GM12878 (cell line): ENCODE results near the gene FBXO27. TPM values are rescaled to one million over a fixed set of nuclear protein-coding genes. Genes with fewer than 3 reads are reported as not detected.

Experiments used
- ATAC-seq: fragments of 200-7000 bp; cut with Tn5 transposase; 3 replicates; pipeline ENCODE4 v1.9.1; 2020; ENCODE audit warnings: mild to moderate bottlenecking, moderate library complexity
- BruUV-seq: library from RNA; stranded (reverse); fragments of 400-500 nt; replicated peaks from 2 replicates; lab custom pipeline; 2021; lab: Mats Ljungman, UMichigan
- CTCF ChIA-PET: fragments of 300-600 bp; sonication (Branson Sonifier 250); formaldehyde crosslinking; extraction: SDS; loops from one replicate; lab custom pipeline; 2021; ENCODE audit warnings: inconsistent platforms; lab: Yijun Ruan, JAX
- POLR2A ChIA-PET: fragments of 350-600 bp; formaldehyde crosslinking; extraction: SDS; loops from one replicate; lab custom pipeline; 2021; ENCODE audit warnings: inconsistent platforms; lab: Charles Lee
- RAD21 ChIA-PET: fragments of 300-600 bp; sonication (Branson Sonifier 250); formaldehyde crosslinking; loops from one replicate; lab custom pipeline; 2023; ENCODE audit warnings: antibody characterized with exemption; ENCODE audit not compliant: unreplicated experiment; lab: Charles Lee
- SMC1A ChIA-PET: fragments of 300-600 bp; sonication (Branson Sonifier 250); formaldehyde crosslinking; loops from one replicate; lab custom pipeline; 2023; ENCODE audit not compliant: unreplicated experiment, uncharacterized antibody; lab: Charles Lee
- DNase-seq: peaks from one replicate; pipeline ENCODE4 v3.0.0-alpha.2; 2011; ENCODE audit warnings: low read depth, low spot score
- FAIRE-seq: peaks from 3 replicates; lab custom pipeline; 2011; peaks lifted over from hg19 to GRCh38; lab: Jason Lieb, UNC
- H2AFZ ChIP-seq: 2 replicates; pipeline ENCODE4 v1.6.0; 2011; ENCODE audit warnings: low read depth, low read length, control low read depth; ENCODE audit not compliant: control insufficient read depth
- H3K27ac ChIP-seq: 2 replicates; pipeline ENCODE4 v1.5.1; 2011; ENCODE audit warnings: control low read depth; ENCODE audit not compliant: control insufficient read depth, insufficient read depth
- H3K27me3 ChIP-seq, 2 experiments: replicated peaks in 1 of 2; 2 replicates each; pipeline versions ENCODE4 v1.6.0 to v1.6.1; 2011; ENCODE audit warnings: low read length in 1 of 2; ENCODE audit not compliant: control insufficient read depth in 2 of 2, insufficient read depth in 2 of 2
- H3K36me3 ChIP-seq, 2 experiments: 2 replicates each; pipeline ENCODE4 v1.5.1; 2011; ENCODE audit warnings: low read length in 1 of 2; ENCODE audit not compliant: control insufficient read depth in 2 of 2, insufficient read depth in 2 of 2
- H3K4me1 ChIP-seq: 2 replicates; pipeline ENCODE4 v1.6.1; 2011; ENCODE audit warnings: mild to moderate bottlenecking, low read length, moderate library complexity, mixed read lengths; ENCODE audit not compliant: control insufficient read depth, insufficient read depth
- H3K4me2 ChIP-seq: 2 replicates; pipeline ENCODE4 v1.6.0; 2011; ENCODE audit warnings: control low read depth; ENCODE audit not compliant: control insufficient read depth, insufficient read depth
- H3K4me3 ChIP-seq: fragments of 200-600 bp; sonication (generic); 2 replicates; pipeline ENCODE4 v1.5.1; 2016
- H3K79me2 ChIP-seq: 2 replicates; pipeline ENCODE4 v1.6.0; 2011; ENCODE audit warnings: low read length; ENCODE audit not compliant: control insufficient read depth, insufficient read depth
- H3K9ac ChIP-seq: 2 replicates; pipeline ENCODE4 v1.8.0; 2011; ENCODE audit warnings: low read length, control low read depth, mixed read lengths; ENCODE audit not compliant: control insufficient read depth, insufficient read depth
- H3K9me3 ChIP-seq: replicated peaks from 3 replicates; pipeline ENCODE4 v1.5.1; 2011; ENCODE audit warnings: mild to moderate bottlenecking, low read length; ENCODE audit not compliant: control insufficient read depth, insufficient read depth
- H4K20me1 ChIP-seq: 2 replicates; pipeline ENCODE4 v1.6.0; 2011; ENCODE audit not compliant: control insufficient read depth, insufficient read depth
- PML ChIP-seq: IDR thresholded peaks from 2 replicates; pipeline ENCODE4 v1.6.1; 2012; ENCODE audit warnings: low read length, inconsistent platforms
- SPI1 ChIP-seq: IDR thresholded peaks from 2 replicates; pipeline ENCODE4 v1.6.1; 2011; ENCODE audit warnings: low read depth, mild to moderate bottlenecking, low read length, moderate library complexity, borderline replicate concordance; ENCODE audit not compliant: insufficient read depth
- STAT3 ChIP-seq: IDR thresholded peaks from 2 replicates; pipeline ENCODE4 v1.6.1; 2011; ENCODE audit warnings: low read depth, low read length, improper control_type of control experiment
- WGBS: methylation state at CpG from one replicate; pipeline ENCODE4 v1.1.6; 2016; ENCODE audit warnings: low lambda C conversion rate; ENCODE audit not compliant: insufficient replicate concordance, insufficient coverage; ENCODE audit errors: missing lambda C conversion rate; 5-methylcytosine and 5-hydroxymethylcytosine counted together
- in situ Hi-C: fragments of 300-500 bp; cut with MboI; formaldehyde crosslinking; loops from 9 replicates; pipeline ENCODE4 v1.14.3; 2018; ENCODE audit warnings: mixed read lengths
- intact Hi-C: fragments of 100-400 bp; cut with micrococcal nuclease; formaldehyde crosslinking; loops from one replicate; pipeline ENCODE4 v1.14.2; 2022; ENCODE audit not compliant: unreplicated experiment
- polyA plus RNA-seq, 11 experiments: library from polyadenylated mRNA; depleted of rRNA in 4 of 11; unstranded in 6 of 11; stranded (reverse) in 5 of 11; fragments of >200 nt; fragmentation: Nextera tagmentation in 4 of 11; fragmentation: Illumina TruSeq in 1 of 11; extraction: Ambion mirVana in 4 of 11; extraction: Trizol in 1 of 11; gene quantifications; 1 replicate in 1 of 11; 2 replicates in 10 of 11; pipeline versions ENCODE4 v1.2.1 to v1.2.3, GENCODE V29; 2011 to 2016; ENCODE audit warnings: inconsistent platforms in 2 of 11, missing spikeins in 2 of 11, low read depth in 1 of 11
- total RNA-seq, 4 experiments: library from RNA; depleted of rRNA in 3 of 4; stranded (reverse); fragments of >200 nt in 3 of 4; fragmentation: Illumina TruSeq in 1 of 4; extraction: Trizol in 1 of 4; gene quantifications; 2 replicates each; pipeline versions ENCODE4 v1.2.1 to v1.2.3, GENCODE V29; 2013 to 2021
- TF ChIP-seq, protein P1 (sequence below): fragments of 450-650 bp; IDR thresholded peaks from 2 replicates; pipeline ENCODE4 v1.6.1; 2016; ENCODE audit warnings: mild to moderate bottlenecking, moderate library complexity, borderline replicate concordance

Gene FBXO27
- total and polyA plus RNA-seq, 10 of the 15 experiments (the other 5 are each of a cell fraction or from before 2014, with no cell fraction given), result 3.1 to 15.4 (median 7.1) TPM

- RAD21 ChIA-PET, result no interaction called here
- H3K4me3 ChIP-seq, result no peak overlapping the region
- no peak overlapping the region for H2AFZ ChIP-seq
- H3K79me2 ChIP-seq, result no peaks in the 10 kb centered on the region
- no peak overlapping the region for H3K4me2 ChIP-seq
- no TSS peak for BruUV-seq
- no peak overlapping the region for H3K27ac ChIP-seq
- POLR2A ChIA-PET, result interaction anchor here (0.5 to 1.1 kb wide), 3 partner anchors 23 to 1764 kb away, joined by 3 to 5 read pairs (median 4); partner anchors contain the start of gene FBXO27
- ATAC-seq (no peak), FAIRE-seq (no peak), DNase-seq (no peak)
- in situ Hi-C loops, result no loop called here
- H3K9me3 ChIP-seq, result no peaks in the 10 kb centered on the region
- peaks cover 27% of the 10 kb centered on the region for H3K4me1 ChIP-seq
- no peaks in the 10 kb centered on the region for H3K27me3 ChIP-seq
- 40% methylated on average over 6 of the region's 6 CpGs for WGBS
- no peaks in the 10 kb centered on the region for H3K36me3 ChIP-seq
- intact Hi-C loops, result no loop called here
- H4K20me1 ChIP-seq, result no peaks in the 10 kb centered on the region
- no peak overlapping the region for H3K9ac ChIP-seq
- SMC1A ChIA-PET, result interaction anchor here (1.1 to 4.3 kb wide), 2 partner anchors 8 to 33 kb away, joined by 3 to 18 read pairs; no protein-coding TSS in a partner anchor
- CTCF ChIA-PET, result interaction anchor here (1.0 to 3.5 kb wide), 3 partner anchors 16 to 47 kb away, joined by 3 to 22 read pairs (median 5); no protein-coding TSS in a partner anchor
- TF ChIP-seq, protein P1, sequence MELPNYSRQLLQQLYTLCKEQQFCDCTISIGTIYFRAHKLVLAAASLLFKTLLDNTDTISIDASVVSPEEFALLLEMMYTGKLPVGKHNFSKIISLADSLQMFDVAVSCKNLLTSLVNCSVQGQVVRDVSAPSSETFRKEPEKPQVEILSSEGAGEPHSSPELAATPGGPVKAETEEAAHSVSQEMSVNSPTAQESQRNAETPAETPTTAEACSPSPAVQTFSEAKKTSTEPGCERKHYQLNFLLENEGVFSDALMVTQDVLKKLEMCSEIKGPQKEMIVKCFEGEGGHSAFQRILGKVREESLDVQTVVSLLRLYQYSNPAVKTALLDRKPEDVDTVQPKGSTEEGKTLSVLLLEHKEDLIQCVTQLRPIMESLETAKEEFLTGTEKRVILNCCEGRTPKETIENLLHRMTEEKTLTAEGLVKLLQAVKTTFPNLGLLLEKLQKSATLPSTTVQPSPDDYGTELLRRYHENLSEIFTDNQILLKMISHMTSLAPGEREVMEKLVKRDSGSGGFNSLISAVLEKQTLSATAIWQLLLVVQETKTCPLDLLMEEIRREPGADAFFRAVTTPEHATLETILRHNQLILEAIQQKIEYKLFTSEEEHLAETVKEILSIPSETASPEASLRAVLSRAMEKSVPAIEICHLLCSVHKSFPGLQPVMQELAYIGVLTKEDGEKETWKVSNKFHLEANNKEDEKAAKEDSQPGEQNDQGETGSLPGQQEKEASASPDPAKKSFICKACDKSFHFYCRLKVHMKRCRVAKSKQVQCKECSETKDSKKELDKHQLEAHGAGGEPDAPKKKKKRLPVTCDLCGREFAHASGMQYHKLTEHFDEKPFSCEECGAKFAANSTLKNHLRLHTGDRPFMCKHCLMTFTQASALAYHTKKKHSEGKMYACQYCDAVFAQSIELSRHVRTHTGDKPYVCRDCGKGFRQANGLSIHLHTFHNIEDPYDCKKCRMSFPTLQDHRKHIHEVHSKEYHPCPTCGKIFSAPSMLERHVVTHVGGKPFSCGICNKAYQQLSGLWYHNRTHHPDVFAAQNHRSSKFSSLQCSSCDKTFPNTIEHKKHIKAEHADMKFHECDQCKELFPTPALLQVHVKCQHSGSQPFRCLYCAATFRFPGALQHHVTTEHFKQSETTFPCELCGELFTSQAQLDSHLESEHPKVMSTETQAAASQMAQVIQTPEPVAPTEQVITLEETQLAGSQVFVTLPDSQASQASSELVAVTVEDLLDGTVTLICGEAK, result no peak
- TF ChIP-seq STAT3 (no peak), PML (no peak), SPI1 (no peak)
Observed at GRCh38 chr19:39009001-39009400, 23.3 kb downstream of the FBXO27 start.
